GM21528 (cell line): ENCODE data around the gene SCAF1.

Source experiments
- ATAC-seq: cut with Tn5 transposase; IDR thresholded peaks from one replicate; pipeline ENCODE4 v1.9.1; 2021; ENCODE audit warnings: mild to moderate bottlenecking, moderate library complexity; ENCODE audit not compliant: unreplicated experiment, low FRiP score

The SCAF1 gene

GRCh38 chr19:49684983-49685553 is 43.1 kb downstream of the SCAF1 start:
- no peak for ATAC-seq

DNA sequence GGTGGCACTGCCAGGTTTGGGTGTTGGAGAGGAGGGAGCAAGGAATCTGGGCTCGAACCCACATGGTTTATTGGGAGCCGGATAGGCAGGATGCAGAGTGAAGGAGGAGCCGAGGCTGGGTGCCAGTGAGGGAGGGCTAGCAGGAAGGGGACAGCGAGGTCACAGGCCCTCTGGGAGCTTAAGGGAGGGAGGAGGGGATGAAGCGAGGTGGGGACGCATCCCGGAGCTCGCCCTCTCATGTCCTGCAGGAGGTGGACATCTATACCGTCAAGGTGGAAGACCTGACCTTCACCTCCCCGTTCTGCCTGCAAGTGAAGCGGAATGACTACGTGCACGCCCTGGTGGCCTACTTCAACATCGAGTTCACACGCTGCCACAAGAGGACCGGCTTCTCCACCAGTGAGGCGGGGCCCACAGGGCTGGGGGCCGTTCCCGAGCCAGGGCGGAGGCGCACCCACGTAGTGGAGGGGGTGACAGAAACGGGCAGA is 43.9 kb downstream of the SCAF1 start:
- ATAC-seq, result no peak

DNA sequence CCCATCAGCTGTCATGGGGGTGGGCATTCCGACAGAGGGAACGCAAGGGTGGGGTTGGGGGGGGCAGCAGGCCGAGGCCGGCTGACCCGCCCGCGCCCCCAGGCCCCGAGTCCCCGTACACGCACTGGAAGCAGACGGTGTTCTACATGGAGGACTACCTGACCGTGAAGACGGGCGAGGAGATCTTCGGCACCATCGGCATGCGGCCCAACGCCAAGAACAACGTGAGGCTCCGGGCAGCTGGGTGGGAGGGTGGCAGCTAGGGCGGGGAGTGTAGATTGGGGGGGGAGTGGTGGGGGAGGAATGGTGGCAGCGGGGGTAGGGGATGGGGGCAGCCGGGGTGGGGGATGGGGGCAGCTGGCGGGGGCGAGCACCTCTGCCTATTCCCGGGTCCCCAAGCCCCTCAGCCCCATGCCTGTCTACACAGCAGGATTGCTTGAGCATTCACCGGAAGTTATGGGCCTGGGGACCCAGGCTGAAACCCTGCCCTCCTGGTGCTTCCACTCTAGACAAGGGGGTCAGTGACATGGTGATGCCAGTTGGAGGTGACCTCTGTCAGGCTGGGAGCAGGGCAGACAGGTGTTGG is 44.6 kb downstream of the SCAF1 start:
- ATAC-seq, result no peak

DNA sequence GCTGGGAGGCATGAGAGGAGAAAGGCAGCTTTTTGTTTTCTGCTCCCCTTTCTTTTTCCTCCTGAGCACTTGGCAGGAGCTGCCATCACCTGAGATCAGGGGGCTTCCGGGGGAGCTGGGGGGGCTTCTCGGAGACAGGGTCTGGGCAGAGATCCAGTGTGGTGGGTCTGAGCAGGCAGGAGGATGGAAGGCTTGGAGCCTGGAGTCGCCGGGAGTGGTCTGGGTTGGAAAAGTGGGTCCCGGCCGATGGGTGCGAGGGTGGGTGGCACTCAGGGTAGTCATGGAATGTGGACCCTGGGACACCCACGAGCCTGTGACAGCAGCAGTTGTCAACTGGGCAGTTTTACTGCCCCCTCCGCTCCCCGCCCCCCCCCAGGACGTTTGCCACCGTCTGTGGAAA is 45.1 kb downstream of the SCAF1 start:
- ATAC-seq, result no peak

GRCh38 chr19:49687566-49688316 is 45.7 kb downstream of the SCAF1 start:
- ATAC-seq, result no peak

DNA sequence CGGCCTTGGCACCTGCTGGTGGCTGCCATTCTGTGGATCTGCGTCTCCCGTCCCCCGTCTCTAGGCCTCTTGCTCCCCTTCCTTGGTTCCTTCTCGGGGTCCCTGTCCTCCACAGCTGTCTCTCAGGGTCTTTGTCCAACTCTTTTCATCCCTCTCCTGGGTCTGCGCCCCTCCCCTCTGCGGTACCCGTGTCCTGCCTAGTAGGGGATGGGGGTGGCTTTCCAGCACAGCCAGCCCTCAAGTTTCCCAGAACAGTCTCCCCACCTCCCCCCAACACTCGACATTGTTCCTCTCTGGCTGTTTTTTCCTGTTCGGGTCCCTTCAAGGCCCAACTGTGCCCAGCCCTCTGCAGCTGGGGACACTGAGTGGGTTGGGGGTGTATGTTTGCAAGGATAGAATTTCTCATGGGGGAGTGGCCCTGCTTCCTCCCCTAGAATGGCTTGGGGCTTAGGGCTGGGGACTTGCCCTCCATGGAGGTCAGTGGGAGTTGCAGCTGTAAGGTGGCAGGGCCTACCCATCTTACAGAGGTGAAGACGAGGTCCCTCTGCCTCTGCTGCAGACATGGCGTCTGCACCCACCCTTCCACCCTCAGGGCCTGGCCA is 46.6 kb downstream of the SCAF1 start:
- no peak for ATAC-seq

DNA sequence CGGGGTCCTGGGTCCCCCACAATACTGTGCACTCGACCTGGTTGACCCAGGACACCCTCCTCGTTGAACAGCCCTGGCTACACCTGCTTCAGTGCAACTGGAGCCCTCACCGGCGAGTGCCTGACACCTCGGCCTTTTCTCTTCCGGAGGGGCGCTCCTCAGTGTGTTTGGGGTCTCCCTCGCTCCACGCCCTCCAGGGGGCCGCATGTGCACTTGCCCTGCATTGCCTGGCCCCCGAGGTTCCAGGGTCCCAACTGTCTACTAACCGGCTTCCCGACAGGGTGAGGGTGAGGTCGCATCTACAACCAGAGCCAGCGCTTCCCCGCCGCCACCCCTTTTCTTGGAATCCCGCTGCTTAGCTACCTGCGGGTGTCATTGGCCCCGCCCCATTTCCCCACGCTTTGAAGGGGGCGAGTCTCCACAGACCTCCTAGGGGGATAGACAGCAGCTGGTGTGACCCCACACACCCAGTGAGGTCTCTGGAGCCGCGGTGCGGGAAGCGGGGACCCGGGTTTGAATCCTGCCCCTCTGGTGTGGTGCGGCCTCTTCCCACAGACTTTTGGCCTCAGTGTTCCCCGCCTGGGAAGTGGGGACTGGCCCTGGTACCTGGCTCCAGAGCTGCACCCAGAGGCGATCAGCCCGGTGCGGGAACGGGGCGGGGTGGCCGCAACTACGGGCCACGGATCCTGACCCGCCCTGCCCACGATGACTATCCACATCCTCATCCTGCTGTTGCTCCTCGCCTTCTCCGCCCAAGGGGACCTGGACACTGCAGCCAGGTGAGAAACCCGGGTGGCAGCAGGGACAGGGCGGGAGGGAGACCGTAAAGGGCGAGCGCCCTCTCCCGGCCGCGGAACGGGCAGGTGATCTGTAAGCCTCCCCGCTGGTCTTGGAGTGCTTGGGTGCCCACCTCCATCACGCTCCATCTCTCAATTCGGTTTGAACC is 47.4 kb downstream of the SCAF1 start, which contains the start of gene ADM5:
Gene ADM5, plus strand, starts transcription at position 462 of the 946 bp plus-strand sequence. Its CDS starts 244 bp downstream, at position 706.
- ATAC-seq, result no peak

DNA sequence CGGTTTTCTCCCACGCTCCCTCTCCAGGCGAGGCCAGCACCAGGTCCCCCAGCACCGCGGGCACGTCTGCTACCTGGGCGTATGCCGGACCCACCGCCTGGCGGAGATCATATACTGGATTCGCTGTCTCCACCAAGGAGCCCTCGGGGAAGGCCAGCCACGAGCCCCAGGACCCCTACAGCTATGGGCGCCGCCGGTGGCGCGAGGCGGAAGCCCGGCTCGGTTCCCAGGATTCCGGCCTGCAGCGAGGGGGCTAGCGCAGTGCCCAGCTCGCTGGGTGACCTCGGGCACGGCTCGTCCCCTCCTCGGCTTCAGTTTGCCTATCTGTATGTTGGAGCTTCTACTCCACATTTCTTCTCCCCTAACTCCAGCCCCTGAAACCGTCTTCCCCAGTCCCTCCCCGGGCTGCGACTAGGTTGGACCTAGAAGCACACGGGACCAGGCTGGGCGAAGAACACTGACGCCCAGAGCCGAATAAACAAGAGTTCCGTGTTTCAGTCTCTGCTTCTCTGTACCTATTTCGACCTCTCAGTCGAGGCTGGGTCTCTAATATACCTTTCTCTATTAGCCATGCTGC is 48.2 kb downstream of the SCAF1 start:
- ATAC-seq, result no peak

GRCh38 chr19:49690656-49691242 is 48.7 kb downstream of the SCAF1 start, which contains the start of gene CPT1C:
TSS of gene CPT1C (plus strand) at chr19:49691116. CDS start at chr19:49692253, 1,137 bp downstream.
- ATAC-seq, result no peak

DNA sequence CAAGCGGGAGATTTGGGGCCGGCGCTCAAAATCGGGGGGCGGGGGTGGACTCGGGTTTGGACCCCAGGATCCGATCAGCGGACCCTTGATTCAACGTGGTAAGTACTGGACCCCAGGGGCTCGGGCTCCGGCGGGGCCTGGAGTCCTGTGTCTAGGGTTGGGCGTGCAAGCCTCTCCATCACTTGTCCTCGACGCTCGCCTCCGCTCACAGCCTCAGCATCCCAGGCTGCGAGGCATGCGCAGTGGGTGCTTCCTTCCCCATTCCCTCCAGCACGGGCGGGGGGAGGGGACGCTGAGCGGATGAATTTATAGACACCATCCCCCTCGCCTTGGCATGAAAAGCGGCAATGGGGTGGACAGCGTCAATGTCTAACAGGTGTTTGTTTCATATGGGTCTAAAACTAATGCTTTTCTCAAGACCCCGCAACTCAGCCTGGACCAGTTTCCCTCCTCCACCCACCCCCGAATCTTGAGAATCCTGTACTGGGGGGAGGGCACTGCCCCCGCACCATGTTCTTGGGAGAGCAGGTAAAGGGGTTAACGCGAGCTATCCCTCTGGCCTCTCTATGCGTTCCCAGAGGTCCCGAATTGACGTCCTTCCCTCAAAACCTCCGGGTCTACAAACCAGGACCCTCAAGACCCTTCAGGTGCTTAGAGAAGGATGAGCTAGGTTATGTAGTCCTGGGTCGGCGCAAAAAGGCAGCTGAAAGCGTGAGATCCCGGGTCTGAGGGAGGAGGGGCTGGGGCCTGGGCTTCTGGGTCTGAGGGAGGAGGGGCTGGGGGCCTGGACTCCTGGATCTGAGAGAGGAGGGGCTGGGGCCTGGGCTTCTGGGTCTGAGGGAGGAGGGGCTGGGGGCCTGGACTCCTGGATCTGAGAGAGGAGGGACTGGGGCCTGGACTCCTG is 49.5 kb downstream of the SCAF1 start:
- ATAC-seq, result no peak

GRCh38 chr19:49692147-49692506 is 50.1 kb downstream of the SCAF1 start:
- no peak for ATAC-seq

- ATAC-seq, result no peak
Observed at GRCh38 chr19:49696115-49696514, 54.1 kb downstream of the SCAF1 start.

GRCh38 chr19:49696865-49697264 is 54.9 kb downstream of the SCAF1 start:
- no peak for ATAC-seq

- no peak for ATAC-seq
Observed at GRCh38 chr19:49699364-49699763, 57.4 kb downstream of the SCAF1 start.

GRCh38 chr19:49700563-49700962 is 58.6 kb downstream of the SCAF1 start:
- ATAC-seq, result no peak

GRCh38 chr19:49701271-49701786 is 59.3 kb downstream of the SCAF1 start:
- ATAC-seq, result no peak

GRCh38 chr19:49704888-49705642 is 63.1 kb downstream of the SCAF1 start:
- no peak for ATAC-seq
